Activated CD4-positive, alpha-beta memory T cell treated with anti-CD3 and anti-CD28 coated beads, Interleukin-2, amount 10 ng/mL, durations not matched to agents 7 days and 5 days (primary cell): ENCODE measurements around the gene CYCS. TPM values are rescaled to one million over a fixed set of nuclear protein-coding genes. Genes with fewer than 3 reads are reported as not detected.
"Not testable (repeated sequence)": the region's sequence is repeated elsewhere in the genome, so short reads cannot be mapped to it uniquely, and the experiment has no call there.

Experiments used
- CTCF ChIA-PET: fragments of 350-600 bp; sonication (Branson Sonifier 250); formaldehyde crosslinking; loops from one replicate; lab custom pipeline; 2021; ENCODE audit warnings: antibody characterized with exemption, inconsistent platforms; lab: Charles Lee
- POLR2A ChIA-PET: fragments of 350-600 bp; sonication (Branson Sonifier 250); formaldehyde crosslinking; loops from one replicate; lab custom pipeline; 2021; ENCODE audit warnings: antibody characterized with exemption; lab: Charles Lee
- DNase-seq: peaks from one replicate; pipeline ENCODE4 v3.0.0-alpha.2; 2020
- H3K27ac Mint-ChIP-seq: one replicate; pipeline ENCODE4 v1.8.0; 2021; ENCODE audit warnings: mild to moderate bottlenecking, mixed read lengths
- H3K27me3 Mint-ChIP-seq: one replicate; pipeline ENCODE4 v1.8.0; 2021; ENCODE audit warnings: mixed read lengths
- H3K36me3 Mint-ChIP-seq: one replicate; pipeline ENCODE4 v1.8.0; 2021; ENCODE audit warnings: low read depth, mixed read lengths
- H3K4me1 Mint-ChIP-seq: one replicate; pipeline ENCODE4 v1.8.0; 2021; ENCODE audit warnings: mixed read lengths
- H3K4me3 Mint-ChIP-seq: one replicate; pipeline ENCODE4 v1.8.0; 2021; ENCODE audit warnings: mild to moderate bottlenecking, mixed read lengths
- H3K9me3 Mint-ChIP-seq: one replicate; pipeline ENCODE4 v1.8.0; 2021; ENCODE audit warnings: mixed read lengths
- total RNA-seq, 2 experiments: library from RNA; stranded (reverse); gene quantifications; one replicate each; pipeline ENCODE4 v1.2.3, GENCODE V29; 2021

The CYCS gene
- total RNA-seq, 2 experiments from 2014 or later: 108 to 111 TPM

DNA sequence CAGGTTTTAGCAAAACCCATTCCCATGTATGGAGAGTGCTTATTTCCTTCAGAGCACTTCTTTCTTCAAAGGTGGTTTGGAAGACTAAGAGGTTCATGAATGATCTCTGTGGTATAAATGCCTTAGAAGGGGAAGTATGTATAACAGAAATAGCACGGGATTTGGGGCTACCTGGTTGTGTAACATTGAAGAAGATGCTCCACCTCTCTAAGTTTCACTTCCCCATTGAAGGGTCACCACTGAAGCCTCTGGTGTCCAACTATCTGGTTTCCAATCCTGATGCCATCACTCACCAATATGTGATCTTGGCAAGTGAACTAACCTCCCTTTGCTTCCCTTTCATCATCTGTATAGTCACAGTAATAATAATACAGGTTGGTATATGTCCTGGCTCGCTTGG, 37.2 kb downstream of the CYCS start:
- Mint-ChIP-seq H3K27ac (no peak overlapping the region), H3K4me3 (no peak overlapping the region), H3K27me3 (no peaks in the 10 kb centered on the region), H3K4me1 (no peaks in the 10 kb centered on the region), H3K36me3 (no peaks in the 10 kb centered on the region), H3K9me3 (no peaks in the 10 kb centered on the region)
- ChIA-PET POLR2A (no interaction called here), CTCF (interaction anchor here (3.5 kb wide), 1 partner anchor 11 kb away, joined by 25 read pairs; no protein-coding TSS in a partner anchor)
- DNase-seq: no peak

DNA sequence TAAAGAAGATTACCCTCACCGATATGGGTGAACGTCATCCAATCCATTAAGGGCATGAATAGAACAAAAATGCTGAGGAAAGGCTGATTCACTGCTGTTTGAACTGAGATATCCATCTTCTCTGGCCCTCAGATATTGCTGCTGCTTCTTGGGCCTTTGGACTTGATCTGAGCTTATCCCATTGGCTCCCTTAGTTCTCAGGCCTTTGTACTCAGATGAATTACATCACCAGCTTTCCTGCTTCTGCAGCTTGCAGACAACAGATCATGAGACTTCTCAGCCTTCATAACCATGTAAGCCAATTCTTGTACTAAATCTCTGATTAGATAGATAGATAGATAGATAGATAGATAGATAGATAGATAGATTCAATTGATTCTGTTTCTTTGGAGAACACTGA, 40.2 kb downstream of the CYCS start:
- H3K36me3 Mint-ChIP-seq: no peaks in the 10 kb centered on the region
- H3K27ac Mint-ChIP-seq: no peak overlapping the region
- no peak overlapping the region for H3K4me3 Mint-ChIP-seq
- DNase-seq: no peak
- no peaks in the 10 kb centered on the region for H3K4me1 Mint-ChIP-seq
- ChIA-PET CTCF (interaction anchor here (1.1 to 1.9 kb wide), 2 partner anchors 9 to 272 kb away, joined by 3 to 5 read pairs; no protein-coding TSS in a partner anchor), POLR2A (no interaction called here)
- peaks cover 3% of the 10 kb centered on the region for H3K27me3 Mint-ChIP-seq
- H3K9me3 Mint-ChIP-seq: no peaks in the 10 kb centered on the region

DNA sequence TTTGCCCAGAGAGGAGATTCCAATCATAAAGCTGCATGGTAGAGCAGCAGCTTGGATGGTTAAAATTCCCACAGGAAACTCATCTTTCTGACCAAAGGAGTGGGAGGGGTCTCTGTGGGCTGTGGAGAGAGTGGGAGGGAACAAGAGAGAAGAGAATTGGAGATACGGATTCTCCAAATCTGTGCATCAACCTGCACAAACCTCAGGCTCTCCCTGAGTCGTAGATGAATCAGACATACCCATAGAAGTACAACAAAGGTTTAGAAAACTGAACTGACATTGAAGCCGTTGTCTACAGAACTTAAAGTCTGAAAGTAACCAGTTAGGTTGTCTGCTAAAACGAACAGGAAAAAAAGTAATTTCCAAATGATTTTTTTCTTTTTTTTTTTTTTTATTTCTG, 41.9 kb downstream of the CYCS start:
- Mint-ChIP-seq H3K36me3 (no peaks in the 10 kb centered on the region), H3K4me1 (no peaks in the 10 kb centered on the region), H3K27me3 (peaks cover 4% of the 10 kb centered on the region), H3K4me3 (no peak overlapping the region), H3K9me3 (no peaks in the 10 kb centered on the region), H3K27ac (no peak overlapping the region)
- POLR2A ChIA-PET: no interaction called here
- DNase-seq: no peak
- CTCF ChIA-PET: no interaction called here

DNA sequence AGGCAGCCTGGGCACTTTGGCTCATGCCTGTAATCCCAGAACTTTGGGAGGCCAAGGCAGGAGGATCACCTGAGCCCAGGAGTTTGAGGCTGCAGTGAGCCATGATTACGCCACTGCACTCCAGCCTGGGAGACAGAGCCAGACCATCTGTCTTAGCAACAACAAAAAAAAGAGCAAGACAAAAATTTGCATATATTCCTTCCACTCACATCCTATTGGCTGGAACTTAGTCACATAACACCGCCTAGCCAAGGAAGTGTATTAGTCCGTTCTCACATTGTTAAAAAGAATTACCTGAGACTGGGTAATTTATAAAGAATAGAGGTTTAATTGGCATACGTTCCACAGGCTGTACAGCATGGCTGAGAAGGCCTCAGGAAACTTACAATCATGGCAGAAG, 43.0 kb downstream of the CYCS start:
- peaks cover 12% of the 10 kb centered on the region for H3K27me3 Mint-ChIP-seq
- DNase-seq, H3K27ac Mint-ChIP-seq, H3K9me3 Mint-ChIP-seq, H3K36me3 Mint-ChIP-seq, H3K4me1 Mint-ChIP-seq, POLR2A ChIA-PET, H3K4me3 Mint-ChIP-seq: not testable (repeated sequence)
- CTCF ChIA-PET: interaction anchor here (1.8 kb wide), 1 partner anchor 12 kb away, joined by 6 read pairs; no protein-coding TSS in a partner anchor

DNA sequence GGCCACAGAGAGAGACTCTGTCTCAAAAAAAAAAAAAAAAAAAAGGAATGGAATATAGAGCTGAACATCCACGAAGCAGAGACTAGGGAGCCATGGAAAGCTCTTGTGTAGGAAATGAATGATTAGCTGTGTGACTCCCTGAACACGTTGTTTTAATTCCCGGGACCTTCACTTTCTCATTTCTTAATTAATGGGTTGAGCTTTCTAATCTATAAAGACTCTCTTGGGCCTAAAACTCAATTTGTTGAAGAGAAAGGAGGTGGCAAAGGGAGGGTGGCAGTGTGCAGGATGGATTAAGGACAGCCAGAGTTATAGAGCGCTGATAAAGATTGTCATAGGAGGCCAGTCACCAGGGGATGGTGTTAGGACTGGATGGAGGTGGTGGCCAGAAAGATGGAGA, 48.0 kb downstream of the CYCS start:
- H3K27me3 Mint-ChIP-seq: peaks cover 9% of the 10 kb centered on the region
- DNase-seq: no peak
- H3K4me1 Mint-ChIP-seq: peaks cover 9% of the 10 kb centered on the region
- H3K36me3 Mint-ChIP-seq: no peaks in the 10 kb centered on the region
- no peak overlapping the region for H3K4me3 Mint-ChIP-seq
- no peaks in the 10 kb centered on the region for H3K9me3 Mint-ChIP-seq
- ChIA-PET CTCF (interaction anchor here (0.6 to 1.8 kb wide), 4 partner anchors 15 to 265 kb away, joined by 3 to 6 read pairs (median 4); no protein-coding TSS in a partner anchor), POLR2A (no interaction called here)
- H3K27ac Mint-ChIP-seq: no peak overlapping the region

DNA sequence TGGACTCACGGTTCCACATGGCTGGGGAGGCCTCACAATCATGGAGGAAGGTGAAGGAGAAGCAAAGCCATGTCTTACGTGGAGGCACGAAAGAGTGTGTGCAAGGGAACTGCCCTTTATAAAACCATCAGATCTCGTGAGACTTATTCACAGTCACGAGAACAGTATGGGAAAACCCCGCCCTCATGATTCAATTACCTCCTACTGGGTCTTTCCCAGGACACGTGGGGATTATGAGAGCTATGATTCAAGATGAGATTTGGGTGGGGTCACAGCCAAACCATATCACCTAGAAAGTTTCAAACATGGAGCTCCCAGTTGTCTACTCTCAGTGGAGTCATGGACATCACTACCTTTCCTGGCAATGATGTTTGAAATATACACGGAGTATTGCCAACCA, 49.6 kb downstream of the CYCS start:
- ChIA-PET POLR2A (no interaction called here), CTCF (interaction anchor here (1.2 to 2.8 kb wide), 3 partner anchors 18 to 263 kb away, joined by 3 to 14 read pairs (median 6); partner anchors contain the start of gene OSBPL3)
- Mint-ChIP-seq H3K27me3 (peaks cover 9% of the 10 kb centered on the region), H3K4me3 (no peak overlapping the region), H3K36me3 (no peaks in the 10 kb centered on the region), H3K9me3 (no peaks in the 10 kb centered on the region), H3K4me1 (peaks cover 9% of the 10 kb centered on the region), H3K27ac (no peak overlapping the region)
- DNase-seq: no peak

DNA sequence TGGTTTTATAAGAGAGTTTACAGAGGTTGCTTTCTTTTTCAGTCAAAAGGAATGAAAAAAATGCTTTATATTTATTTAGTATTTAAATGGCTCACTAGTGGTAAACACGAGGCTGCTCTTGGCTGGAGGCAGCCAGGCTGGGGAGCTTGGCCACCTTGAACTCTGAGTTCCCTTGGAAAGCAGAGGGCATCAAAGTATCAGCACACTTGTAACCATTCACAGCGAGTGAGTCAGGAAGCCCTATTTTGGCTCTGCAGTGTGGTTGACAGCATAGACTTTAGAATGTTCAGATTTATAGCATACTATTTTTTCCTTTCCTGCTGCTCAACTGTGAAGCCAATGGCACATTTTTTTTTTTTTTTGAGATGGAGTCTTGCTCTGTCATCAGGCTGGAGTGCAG, 51.6 kb downstream of the CYCS start:
- H3K36me3 Mint-ChIP-seq: no peaks in the 10 kb centered on the region
- CTCF ChIA-PET: interaction anchor here (0.7 to 4.1 kb wide), 5 partner anchors 19 to 261 kb away, joined by 4 to 52 read pairs (median 5); no protein-coding TSS in a partner anchor
- POLR2A ChIA-PET: interaction anchor here (1.1 kb wide), 1 partner anchor 253 kb away, joined by 3 read pairs; no protein-coding TSS in a partner anchor
- no peak for DNase-seq
- H3K4me3 Mint-ChIP-seq: no peak overlapping the region
- no peaks in the 10 kb centered on the region for H3K9me3 Mint-ChIP-seq
- H3K27me3 Mint-ChIP-seq: peaks cover 9% of the 10 kb centered on the region
- peaks cover 21% of the 10 kb centered on the region for H3K4me1 Mint-ChIP-seq
- no peak overlapping the region for H3K27ac Mint-ChIP-seq

Other genes with a start within 250 kb of the CYCS start
- gene OSBPL3, start 145.1 kb downstream of the CYCS start, total RNA-seq: 10 to 100 TPM; 90.3 to 99.9 TPM
- gene NPVF, start 103.2 kb upstream of the CYCS start, total RNA-seq: not detected